GM18858 (cell line): ENCODE results near the gene PALMD.

ENCODE experiments used
- ATAC-seq: cut with Tn5 transposase; IDR thresholded peaks from one replicate; pipeline ENCODE4 v1.9.1; 2021; ENCODE audit not compliant: unreplicated experiment

The PALMD gene

DNA sequence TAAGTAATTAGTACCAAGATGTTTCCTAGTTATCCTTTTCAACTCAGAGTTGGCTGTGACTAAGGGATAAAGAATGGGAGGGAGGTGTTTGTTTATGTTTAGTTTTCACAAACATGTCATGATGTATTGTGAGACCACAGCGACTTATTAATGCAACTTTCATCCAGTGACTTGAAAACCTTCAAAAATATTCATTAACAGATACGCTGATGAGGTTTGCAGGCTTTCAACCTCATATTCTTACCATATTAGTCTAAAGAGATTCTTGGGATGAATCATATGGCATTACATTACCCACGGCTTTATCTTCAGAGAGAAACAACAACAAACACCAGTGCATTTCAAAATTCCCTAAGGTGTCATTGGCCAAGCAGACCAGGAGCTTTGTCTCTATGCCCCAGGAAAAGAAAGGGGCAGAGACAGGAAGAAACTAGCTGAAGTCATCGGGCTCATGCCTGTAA is 36.4 kb downstream of the PALMD start:
- ATAC-seq: no peak

DNA sequence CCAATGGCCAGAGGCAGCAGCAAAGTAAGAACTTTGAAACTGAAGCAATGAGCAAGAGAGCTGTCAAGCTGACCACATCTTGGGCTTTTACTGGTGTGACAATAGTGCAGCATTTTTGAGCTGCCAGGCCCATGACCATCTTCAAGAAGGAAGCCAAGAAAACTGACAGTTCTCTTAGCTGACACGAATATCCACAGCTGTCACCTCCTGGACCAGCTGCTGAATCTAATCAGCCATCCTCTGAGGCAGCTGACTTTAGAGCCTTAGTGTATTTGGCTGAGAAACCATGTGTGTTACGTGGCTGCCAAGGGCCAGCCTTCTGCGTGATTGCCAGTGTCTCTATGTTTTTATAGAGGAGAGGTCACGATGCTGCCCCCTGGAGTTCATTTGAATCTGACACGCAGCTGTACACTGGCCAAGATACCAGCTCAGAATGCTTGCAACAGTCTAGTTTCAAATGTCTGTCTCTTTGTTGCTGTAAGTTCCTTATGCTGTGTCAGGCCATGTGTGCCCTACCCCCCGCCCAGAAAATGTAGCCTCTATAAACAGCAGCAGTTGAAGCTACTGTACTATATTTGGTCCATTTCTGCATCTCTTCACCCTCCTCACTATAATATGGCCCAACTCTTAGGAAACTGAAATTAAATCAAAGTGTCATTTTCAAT is 39.7 kb downstream of the PALMD start:
- ATAC-seq: peak; percentile 91

DNA sequence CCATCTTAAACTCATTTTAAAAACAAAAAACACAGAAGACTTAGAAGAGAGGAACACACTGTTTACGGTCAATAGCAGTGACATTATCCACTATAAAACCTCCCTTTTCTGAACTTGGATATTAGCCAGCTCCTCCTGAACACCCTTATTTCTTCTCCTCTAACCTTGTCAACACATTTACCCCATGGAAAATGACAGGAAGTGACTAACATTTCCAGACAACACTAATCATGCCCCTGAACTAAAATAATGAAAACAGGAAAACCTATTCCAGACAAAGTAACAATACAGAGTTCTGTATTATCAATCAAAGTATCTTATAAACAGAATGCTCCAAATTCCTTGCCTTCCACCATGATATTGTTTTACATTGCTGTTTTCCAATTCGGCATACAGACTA is 45.3 kb downstream of the PALMD start:
- ATAC-seq: no peak

DNA sequence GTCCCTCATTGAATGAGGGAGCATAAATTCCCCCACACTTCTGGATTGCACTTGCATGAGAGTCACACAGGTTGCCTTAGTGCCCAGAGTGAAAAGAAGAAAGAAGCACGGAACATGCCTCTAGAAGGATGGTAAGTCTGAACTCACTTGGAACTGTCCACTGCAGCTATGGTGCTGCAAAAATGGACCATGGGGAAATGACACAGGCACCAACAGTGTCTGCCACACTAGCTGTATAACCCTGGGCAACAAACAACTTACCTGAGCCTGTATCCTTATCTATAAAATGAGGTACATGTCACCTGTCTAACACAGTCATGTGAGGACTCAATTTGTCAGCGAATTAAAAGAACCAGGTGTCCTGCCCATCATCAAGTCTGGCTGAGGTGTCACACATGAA is 50.7 kb downstream of the PALMD start:
- ATAC-seq: no peak

DNA sequence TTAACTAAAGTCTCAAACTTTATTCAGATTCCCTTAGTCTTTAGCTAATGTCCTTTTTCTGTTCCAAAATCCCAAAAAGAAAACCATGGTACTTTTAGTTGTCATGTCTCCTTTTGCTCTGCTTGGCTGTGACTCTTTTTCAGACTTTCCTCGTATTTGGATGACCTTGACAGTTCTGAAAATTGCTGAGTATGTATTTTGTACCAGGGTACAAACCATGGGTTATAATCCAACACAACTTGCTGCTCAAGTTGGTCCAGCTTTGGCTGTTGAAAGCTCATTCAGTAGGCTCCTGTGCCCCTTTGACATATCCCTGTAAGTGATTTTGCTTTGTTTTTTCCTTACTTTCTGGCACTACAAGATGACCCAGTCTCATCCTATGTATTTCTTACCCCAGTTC is 51.7 kb downstream of the PALMD start:
- ATAC-seq: no peak

DNA sequence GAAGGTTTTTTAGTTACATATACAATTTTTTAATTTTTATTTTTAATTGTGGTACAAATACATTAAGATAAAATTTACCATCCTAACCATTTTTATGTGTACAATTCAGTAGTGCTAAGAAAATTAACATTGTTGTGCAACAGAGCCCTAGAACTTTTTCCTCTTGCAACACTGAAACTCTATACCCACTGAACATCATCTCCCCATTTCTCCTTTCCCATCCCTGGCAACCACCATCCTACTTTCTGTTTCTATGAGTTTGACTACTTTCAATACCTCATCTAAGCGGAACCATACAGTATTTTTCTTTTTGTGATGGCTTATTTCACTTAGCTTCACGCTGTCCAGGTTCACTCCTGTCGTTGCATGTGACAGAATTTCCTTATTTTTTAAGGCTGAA is 54.1 kb downstream of the PALMD start:
- no peak for ATAC-seq

DNA sequence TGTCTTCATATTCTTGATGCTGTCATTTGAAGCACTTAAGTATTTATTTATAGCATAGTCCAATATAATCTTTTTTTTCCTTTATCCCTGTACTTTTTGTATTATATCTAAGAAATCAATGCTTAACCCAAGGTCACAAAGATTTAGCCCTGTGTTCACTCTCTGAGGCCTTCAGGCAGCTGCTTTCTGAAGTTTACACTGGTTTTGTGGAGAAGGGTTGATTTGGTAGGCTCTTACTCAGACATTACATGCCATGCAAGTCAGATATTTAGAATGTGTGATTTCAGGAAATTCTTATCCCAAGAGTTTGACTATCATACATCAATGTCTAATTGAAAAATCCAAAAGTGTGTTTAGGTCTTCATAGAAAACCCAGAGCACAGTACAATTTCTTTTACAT is 56.3 kb downstream of the PALMD start:
- ATAC-seq: no peak

DNA sequence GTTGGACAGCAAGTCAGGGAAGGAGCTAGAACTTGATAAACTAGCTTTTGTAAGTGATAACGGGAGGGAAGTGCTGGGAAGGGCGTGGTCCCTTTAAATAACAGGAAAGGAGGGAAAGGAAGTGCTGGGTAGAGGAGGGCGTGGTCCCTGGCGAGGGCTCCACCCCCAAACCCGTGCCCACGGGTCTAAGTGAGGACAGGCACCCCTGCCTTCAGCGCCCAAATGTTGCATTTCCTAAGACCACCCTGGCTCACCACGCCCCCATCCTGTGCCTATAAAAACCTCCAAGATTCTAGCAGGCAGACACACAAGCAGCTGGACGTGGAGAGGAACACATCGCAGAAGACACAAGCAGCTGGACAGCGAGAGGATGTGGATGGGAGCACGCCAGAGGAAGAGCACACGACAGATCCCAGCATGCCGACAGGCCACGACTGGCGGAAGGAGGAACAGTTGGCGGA is 58.5 kb downstream of the PALMD start:
- no peak for ATAC-seq

DNA sequence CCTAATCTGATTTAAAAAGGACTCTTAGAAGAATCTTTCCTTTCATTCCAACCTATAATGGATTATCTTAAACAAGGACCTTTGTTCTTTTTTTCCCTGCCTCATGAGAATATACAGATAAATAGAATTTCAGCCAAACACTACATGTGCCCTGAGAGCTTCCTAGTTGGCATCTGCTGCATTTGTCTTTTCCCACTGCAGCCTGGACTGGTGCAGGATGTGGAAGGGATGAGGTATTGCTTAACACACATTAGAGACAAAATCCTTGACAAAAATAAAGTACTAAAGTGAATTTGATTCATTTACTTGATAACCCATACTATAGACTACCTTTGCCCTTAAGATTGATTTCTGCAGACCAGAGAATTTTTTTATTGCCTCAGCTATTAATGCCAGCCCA is 59.5 kb downstream of the PALMD start:
- no peak for ATAC-seq

DNA sequence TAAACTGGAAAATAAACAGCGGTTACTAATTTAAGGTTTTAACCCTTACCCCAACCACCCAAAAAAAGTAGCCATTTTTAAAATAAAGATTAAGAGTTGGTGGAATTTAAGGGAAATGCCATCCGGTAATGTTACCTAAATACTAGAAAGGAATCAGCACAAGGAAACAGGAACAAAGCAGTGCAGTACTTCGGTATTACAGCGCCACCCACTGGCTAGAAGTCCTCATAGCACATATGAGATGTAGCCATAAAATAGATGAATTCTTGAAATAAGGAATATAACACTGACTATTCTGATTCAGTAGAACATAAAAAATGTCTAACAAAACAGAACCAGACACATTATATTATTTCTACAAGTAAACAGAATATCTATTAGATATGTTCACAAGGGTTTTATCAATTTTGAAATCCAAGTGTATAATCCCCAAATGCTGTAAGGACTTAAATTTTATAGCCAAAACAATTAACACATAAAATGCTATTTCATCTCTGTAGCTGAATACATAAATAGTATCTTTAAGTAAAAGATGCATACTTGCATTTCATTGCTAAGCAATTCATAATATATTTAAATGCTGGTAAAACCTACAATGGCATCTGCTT is 61.7 kb downstream of the PALMD start:
- peak; percentile 82 for ATAC-seq

DNA sequence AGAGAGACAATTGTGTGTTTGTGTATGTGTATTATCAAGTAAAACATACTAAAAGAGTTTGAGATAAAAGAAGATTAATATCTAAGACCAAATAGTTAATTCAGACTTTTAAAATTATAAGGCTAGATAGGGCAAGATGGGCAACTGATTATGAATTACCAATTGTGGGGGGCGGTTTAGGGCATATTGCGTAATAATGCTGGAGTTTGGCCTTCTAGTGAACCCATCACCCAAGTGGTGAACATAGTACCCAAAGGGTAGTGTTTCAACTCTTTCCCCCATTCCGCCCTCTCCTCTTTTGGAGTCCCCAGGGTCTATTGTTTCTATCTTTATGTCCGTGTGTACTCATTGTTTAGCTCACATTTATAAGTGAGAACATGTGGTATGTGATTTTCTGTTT is 65.1 kb downstream of the PALMD start:
- ATAC-seq: no peak

DNA sequence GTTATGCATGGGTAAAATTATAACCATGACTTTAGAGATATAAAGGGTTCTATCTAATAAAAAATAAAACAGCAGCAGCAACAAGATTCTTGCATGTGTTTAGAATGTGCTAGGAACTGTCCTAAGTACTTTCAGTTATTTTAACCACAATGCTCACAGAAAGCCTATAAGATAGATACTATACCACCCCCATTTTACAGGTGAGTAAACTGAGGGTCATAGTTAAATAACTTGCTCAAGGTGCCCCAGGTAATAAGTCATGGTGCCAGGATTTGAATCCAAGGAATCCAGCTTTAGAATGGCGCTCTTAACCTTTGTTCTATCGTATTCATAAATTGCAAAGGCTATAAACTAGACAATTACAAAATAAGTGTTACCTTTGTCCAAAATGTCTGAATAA is 67.1 kb downstream of the PALMD start:
- ATAC-seq: no peak

DNA sequence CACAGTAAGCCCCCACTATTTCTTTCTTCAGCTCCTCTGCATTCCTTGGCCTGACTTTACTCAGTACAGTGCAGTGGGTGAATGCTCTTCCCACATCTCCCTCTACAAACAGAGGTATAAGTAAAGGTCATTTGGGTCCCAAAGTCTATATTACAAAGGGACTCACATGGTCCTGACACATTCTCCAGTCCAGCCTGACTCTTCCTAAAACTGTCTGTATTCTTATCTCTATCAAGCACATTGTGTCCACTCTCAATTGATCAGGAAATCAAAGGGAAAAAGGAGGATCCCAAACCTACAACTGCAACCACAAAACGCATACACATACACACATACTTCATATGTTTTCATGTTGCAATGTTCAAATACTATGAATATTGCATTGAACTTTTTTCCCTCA is 71.1 kb downstream of the PALMD start:
- no peak for ATAC-seq

DNA sequence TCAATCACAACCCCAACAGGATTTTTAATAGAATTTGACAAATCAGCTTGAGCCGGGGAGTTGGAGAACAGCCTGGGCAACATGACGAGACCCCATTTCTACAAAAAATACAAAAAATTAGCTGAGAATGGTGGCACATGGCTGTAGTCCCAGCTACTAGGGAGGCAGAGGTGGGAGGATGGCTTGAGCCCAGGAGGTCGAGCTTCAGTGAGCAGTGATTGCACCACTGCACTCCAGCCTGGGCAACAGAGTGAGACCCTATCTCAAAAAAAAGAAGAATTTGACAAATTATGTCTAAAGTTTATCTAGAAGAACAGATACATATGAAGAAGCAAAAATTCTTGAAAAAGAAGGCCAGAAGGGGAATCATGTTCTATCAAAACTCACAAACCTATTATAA is 77.3 kb downstream of the PALMD start:
- ATAC-seq: no peak

DNA sequence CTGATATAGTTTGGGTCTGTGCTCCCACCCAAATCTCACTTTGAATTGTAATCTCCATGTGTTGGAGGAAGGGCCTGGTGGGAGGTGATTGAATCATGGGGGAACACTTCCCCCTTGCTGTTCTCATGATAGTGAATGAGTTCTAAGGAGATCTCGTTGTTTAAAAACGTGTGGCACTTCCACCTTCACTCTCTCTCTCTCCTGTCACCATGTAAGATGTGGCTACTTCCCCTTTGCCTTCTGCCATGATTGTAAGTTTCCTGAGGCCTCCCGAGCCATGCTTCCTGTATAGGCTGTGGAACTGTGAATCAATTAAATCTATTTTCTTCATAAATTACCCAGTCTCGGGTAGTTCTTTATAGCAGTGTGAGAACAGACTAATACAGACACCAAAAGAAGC is 80.1 kb downstream of the PALMD start:
- ATAC-seq: no peak

DNA sequence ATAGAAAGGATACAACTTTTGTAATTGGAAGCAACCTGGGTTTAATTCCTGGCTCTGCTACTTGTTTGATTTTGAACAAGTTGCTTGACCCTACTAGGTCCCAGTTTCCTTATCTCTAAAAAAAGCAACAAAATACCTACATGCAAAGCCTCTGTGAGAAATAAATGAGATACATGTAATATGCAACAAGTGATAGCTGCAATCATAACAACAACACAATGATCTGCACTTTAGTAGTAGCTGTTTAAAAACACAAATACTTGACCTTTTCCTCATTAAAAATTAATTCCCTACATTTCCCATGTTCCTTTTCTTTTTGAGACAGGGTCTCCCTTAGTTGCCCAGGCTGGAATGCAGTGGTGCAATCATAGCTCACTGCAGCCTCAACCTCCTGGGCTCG is 80.5 kb downstream of the PALMD start:
- ATAC-seq: no peak

DNA sequence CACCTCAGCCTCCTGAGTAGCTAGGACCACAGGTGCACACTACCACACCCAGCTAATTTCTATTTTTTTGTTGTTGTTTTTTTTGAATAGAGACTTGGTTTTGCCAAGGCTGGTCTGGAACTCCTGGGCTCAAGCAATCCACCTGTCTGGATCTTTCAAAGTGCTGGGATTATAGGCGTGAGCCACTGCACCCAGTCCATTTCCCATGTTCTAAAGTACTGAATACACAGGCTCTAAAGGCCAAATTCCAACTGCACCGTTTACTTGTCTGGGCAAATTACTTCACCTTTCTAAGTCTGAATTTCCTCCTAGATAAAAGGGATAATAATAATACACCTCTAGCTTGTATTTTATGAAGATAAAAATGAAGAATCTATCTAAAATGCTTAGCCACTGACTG is 80.9 kb downstream of the PALMD start:
- no peak for ATAC-seq

DNA sequence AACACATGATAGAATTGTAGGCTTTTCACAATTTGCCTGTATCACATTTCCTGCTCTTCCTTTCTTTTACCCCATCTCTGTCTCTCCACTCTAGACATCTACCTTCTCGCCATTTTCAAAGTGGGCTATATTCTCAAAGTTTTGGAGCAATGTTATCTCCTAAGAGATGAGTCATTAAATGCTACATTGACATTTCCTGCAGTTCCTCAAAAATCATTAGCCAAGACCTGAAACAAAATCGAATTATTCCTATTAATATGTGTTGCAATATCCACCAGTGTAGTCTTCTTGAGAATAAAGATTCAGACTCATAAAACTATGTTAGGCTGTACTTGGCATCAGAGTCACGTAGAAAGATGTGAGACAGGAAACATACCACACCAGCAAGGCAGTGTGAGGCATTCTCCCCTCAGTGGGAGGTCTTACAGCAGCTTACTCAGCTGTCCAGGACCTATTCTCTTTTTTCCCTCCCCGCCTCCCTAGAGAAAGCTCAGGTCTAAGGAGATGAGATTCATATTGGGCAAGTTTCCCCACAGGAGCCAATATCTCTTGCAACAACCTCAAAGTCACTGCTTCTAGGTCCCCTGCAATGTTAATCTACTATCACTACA is 81.8 kb downstream of the PALMD start:
- ATAC-seq: no peak

DNA sequence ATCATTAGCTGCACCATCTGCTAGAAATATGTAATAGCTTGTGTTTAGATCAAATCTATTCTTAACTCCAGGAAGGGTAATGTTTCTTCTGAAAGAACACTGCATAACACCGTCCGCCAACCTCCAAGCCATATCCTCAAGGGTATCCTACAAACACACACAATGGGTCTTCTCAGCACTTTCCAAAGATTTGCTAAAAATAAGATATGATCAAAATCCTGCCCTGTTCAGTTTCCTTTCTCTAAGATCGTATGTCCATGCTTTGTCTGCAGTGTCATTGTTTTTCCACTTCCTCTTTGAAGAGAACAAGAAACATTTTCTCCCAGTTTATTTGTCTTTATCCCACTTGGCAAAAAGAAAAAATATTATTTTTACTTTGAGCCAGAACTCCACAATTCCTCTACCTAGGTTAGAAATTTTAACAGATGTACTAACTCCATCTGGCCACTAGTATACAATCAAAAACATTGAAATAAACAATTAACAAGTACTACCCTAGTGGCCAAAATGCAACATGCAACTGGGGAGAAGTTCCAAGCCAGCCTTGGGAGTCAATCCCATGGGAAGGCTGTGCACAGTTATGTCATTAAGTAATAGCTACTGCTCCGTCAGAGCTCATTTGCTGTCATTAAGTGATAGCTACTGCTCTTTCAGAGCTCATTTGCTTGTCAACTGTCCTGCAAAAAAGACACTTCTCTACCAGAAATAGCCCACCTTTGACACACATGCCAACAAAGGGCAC is 82.8 kb downstream of the PALMD start:
- ATAC-seq: no peak

DNA sequence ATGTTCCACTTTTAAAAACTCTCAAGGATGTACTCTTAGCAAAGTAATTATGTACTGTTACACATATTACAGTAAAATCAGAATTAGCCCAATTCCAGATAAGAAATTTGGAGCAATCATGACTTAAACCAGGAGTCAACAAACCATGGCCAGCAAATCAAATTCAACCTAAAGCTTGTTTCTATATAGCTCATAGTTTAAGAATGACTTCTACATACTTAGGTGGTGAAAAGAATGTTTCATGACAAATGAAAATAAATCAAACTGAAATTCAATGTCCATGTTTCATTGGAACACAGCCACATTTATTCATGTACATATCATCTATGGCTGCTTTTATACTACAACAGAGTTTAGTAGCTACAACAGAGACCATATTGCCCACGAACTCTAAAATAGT is 85.5 kb downstream of the PALMD start:
- ATAC-seq: no peak

DNA sequence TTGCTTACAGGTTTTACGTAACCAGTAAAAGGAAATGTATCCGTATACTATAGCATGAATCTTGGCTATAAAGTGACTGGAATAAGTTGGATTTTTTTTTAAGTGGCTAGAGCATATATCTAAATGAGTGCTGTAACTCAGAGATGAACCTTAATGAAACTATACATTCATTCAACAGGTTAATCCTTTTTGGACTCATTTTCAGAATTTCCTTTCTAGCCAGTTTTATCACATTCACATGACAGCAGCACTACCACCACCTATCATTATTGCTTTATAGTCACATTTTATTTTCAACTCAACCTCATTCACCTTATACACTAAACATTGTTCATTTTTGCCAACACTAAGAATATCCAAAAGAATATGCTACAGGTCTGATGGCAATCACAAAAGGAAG is 89.9 kb downstream of the PALMD start:
- no peak for ATAC-seq

DNA sequence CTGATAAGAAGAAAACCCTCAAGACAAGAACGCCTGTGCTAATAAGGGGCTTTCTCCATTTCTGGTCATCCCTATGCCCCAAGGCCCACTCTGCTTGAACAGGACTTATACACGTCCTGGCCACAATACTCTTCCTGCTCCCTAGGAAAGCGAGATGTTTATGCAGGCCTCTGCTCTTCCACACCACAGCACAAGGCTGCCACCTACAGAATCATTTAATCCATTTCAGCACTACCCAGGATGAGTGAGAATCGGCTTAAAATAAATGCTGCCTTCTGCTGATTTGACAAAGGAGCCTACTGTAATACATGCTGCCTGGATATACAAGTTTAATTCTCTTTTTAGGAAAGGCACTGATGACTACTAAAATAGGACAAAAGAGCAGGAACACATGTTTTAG is 91.1 kb downstream of the PALMD start:
- ATAC-seq: no peak
